DND-41 (cell line): ENCODE results near the gene HOXA9.

ENCODE experiments used
- ATAC-seq: fragments of 200-7000 bp; cut with Tn5 transposase; 3 replicates; pipeline ENCODE4 v1.9.1; 2021; ENCODE audit warnings: low read depth; ENCODE audit not compliant: insufficient read depth
- DNase-seq: peaks from one replicate; pipeline ENCODE4 v3.0.0-alpha.2; 2020
- H2AFZ ChIP-seq: 2 replicates; pipeline ENCODE4 v1.6.0; 2012; ENCODE audit warnings: low read depth, low read length
- H3K27ac ChIP-seq: 2 replicates; pipeline ENCODE4 v1.5.1; 2012; ENCODE audit warnings: low read length, inconsistent platforms
- H3K27me3 ChIP-seq: fragments of 200-600 bp; sonication (generic); 2 replicates; pipeline ENCODE4 v1.6.0; 2012; ENCODE audit warnings: low read length, mild to moderate bottlenecking, inconsistent platforms; ENCODE audit not compliant: insufficient read depth, poor library complexity
- H3K36me3 ChIP-seq: 2 replicates; pipeline ENCODE4 v1.5.1; 2012; ENCODE audit warnings: low read length, inconsistent platforms; ENCODE audit not compliant: insufficient read depth
- H3K4me1 ChIP-seq: 2 replicates; pipeline ENCODE4 v1.5.1; 2012; ENCODE audit warnings: mild to moderate bottlenecking, low read length; ENCODE audit not compliant: insufficient read depth
- H3K4me2 ChIP-seq: 2 replicates; pipeline ENCODE4 v1.6.0; 2012; ENCODE audit warnings: mild to moderate bottlenecking, moderate library complexity, low read length, inconsistent platforms; ENCODE audit not compliant: insufficient read depth
- H3K4me3 ChIP-seq, 2 experiments: fragments of 200-600 bp in 1 of 2; shearing (Covaris generic) in 1 of 2; 2 replicates each; pipeline ENCODE4 v1.5.1; 2012 to 2016; ENCODE audit warnings: inconsistent platforms in 2 of 2, low read length in 2 of 2, mild to moderate bottlenecking in 2 of 2, low read depth in 1 of 2, moderate library complexity in 1 of 2
- H3K79me2 ChIP-seq: 2 replicates; pipeline ENCODE4 v1.6.0; 2012; ENCODE audit warnings: low read length, inconsistent platforms; ENCODE audit not compliant: insufficient read depth
- H3K9ac ChIP-seq: 2 replicates; pipeline ENCODE4 v1.6.0; 2012; ENCODE audit warnings: low read depth, mild to moderate bottlenecking, inconsistent platforms, low read length, moderate library complexity
- H3K9me3 ChIP-seq: 2 replicates; pipeline ENCODE4 v1.5.1; 2012; ENCODE audit warnings: low read length, moderate library complexity, mild to moderate bottlenecking, inconsistent platforms; ENCODE audit not compliant: insufficient read depth, severe bottlenecking
- H4K20me1 ChIP-seq: 2 replicates; pipeline ENCODE4 v1.6.0; 2012; ENCODE audit warnings: low read length; ENCODE audit not compliant: insufficient read depth
- CTCF ChIP-seq: IDR thresholded peaks from 2 replicates; pipeline ENCODE4 v1.5.1; 2012; ENCODE audit warnings: borderline replicate concordance, low read length, moderate library complexity, mild to moderate bottlenecking; ENCODE audit not compliant: poor library complexity, severe bottlenecking; ENCODE audit errors: extremely low read depth
- EZH2 ChIP-seq: IDR thresholded peaks from 3 replicates; pipeline ENCODE4 v1.6.1; 2012; ENCODE audit warnings: borderline replicate concordance, low read depth, mild to moderate bottlenecking, moderate library complexity, low read length, inconsistent platforms; ENCODE audit not compliant: severe bottlenecking

The HOXA9 gene

GRCh38 chr7:27186668-27187474 is 21.5 kb upstream of the HOXA9 start:
- DNase-seq (no peak), ATAC-seq (no peak)
- peaks cover 14% of the 10 kb centered on the region for H3K27me3 ChIP-seq
- no peak overlapping the region for H2AFZ ChIP-seq
- no peak overlapping the region for H3K27ac ChIP-seq
- H4K20me1 ChIP-seq: no peaks in the 10 kb centered on the region
- no peaks in the 10 kb centered on the region for H3K79me2 ChIP-seq
- no peaks in the 10 kb centered on the region for H3K36me3 ChIP-seq
- H3K9me3 ChIP-seq: no peaks in the 10 kb centered on the region
- H3K4me2 ChIP-seq: no peak overlapping the region; the same call in 1 of the 2 replicates
- TF ChIP-seq EZH2 (no peak), CTCF (no peak)
- H3K9ac ChIP-seq: no peak overlapping the region
- H3K4me1 ChIP-seq: peaks cover 18% of the 10 kb centered on the region
- H3K4me3 ChIP-seq: no peak overlapping the region

DNA sequence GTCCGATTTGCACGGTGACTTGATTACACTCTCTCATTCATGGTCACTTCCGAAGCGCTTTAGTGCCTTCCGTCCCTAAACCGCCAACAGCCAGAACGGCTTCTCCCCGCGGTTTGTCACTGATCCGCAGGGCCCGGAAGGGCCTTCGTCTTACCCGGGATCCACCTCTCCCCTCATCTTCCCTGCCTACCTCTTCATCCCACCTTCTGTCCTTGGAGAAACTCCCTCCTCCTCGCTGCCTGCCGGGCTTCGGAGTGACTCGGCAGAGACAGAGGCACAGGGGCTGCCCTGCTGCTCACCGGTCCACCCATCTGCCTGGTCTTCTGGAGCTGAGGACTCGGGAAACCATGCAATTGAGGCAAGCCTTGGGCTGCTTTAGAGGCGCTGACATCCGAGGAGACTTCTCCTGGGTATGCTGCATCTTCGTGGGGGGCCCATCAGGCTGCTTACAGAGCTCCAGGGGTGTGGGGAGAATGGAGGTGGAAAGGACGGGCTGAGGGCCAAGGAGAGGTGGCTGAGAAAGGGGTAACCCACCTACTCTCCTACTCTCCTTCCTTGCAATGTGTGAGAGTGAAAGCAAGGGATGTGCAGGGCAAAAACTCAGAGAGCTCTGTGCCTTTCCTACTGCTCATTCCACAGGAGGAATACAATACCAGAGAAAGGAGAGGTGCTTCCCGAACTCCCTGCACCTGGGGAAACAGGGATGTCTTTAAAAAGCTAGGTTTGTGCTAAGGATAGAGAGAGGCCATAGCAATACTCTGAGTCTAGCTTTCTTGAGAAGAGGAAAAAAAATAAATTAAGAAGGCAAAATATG is 20.7 kb upstream of the HOXA9 start:
- no peak for ATAC-seq
- H4K20me1 ChIP-seq: no peaks in the 10 kb centered on the region
- H3K9me3 ChIP-seq: no peaks in the 10 kb centered on the region
- no peaks in the 10 kb centered on the region for H3K79me2 ChIP-seq
- no peaks in the 10 kb centered on the region for H3K36me3 ChIP-seq
- no peak for TF ChIP-seq EZH2
- no peak for TF ChIP-seq CTCF
- H2AFZ ChIP-seq: no peak overlapping the region
- peaks cover 18% of the 10 kb centered on the region for H3K4me1 ChIP-seq
- H3K4me3 ChIP-seq: no peak overlapping the region
- H3K9ac ChIP-seq: no peak overlapping the region
- no peak for DNase-seq
- peaks cover 14% of the 10 kb centered on the region for H3K27me3 ChIP-seq
- no peak overlapping the region for H3K27ac ChIP-seq
- H3K4me2 ChIP-seq: no peak overlapping the region

- H3K4me2 ChIP-seq: no peak within 1 kb of the TSS
- no peaks in the 10 kb centered on the region for H4K20me1 ChIP-seq
- H2AFZ ChIP-seq: no peak within 1 kb of the TSS
- DNase-seq (no peak), ATAC-seq (no peak)
- no peaks in the 10 kb centered on the region for H3K36me3 ChIP-seq
- H3K79me2 ChIP-seq: no peaks in the 10 kb centered on the region
- TF ChIP-seq CTCF: no peak
- TF ChIP-seq EZH2: no peak
- H3K4me3 ChIP-seq: no peak within 1 kb of the TSS
- peaks cover 18% of the 10 kb centered on the region for H3K4me1 ChIP-seq
- H3K9me3 ChIP-seq: no peaks in the 10 kb centered on the region
- peaks cover 14% of the 10 kb centered on the region for H3K27me3 ChIP-seq
- H3K27ac ChIP-seq: no peak within 1 kb of the TSS
- H3K9ac ChIP-seq: no peak within 1 kb of the TSS
Measured at GRCh38 chr7:27185013-27185853, 19.9 kb upstream of the HOXA9 start, which contains the start of gene HOXA11. Gene HOXA11 (minus strand): TSS chr7:27185232. CDS start chr7:27185144, 88 bp downstream.
